Esophagus muscularis mucosa (tissue), 4 donors: ENCODE data around the gene SLCO1A2.

Source experiments
- EP300 ChIP-seq: sonication (generic); formaldehyde crosslinking; IDR thresholded peaks from one replicate; pipeline ENCODE4 v1.6.1; 2017; ENCODE audit warnings: antibody characterized with exemption
- POLR2A ChIP-seq: fragments of 450-650 bp; IDR thresholded peaks from one replicate; pipeline ENCODE4 v1.6.1; 2017; ENCODE audit warnings: antibody characterized with exemption, moderate library complexity, mild to moderate bottlenecking, low read depth
- POLR2AphosphoS5 ChIP-seq, 2 donors: sonication (generic); formaldehyde crosslinking; IDR thresholded peaks; one replicate each; pipeline ENCODE4 v1.6.1; 2017; ENCODE audit warnings: antibody characterized with exemption in 2 of 2
- TF ChIP-seq, protein P1 (sequence below), 3 experiments: fragments of 200-600 bp in 2 of 3; fragments of 450-650 bp in 1 of 3; sonication (generic) in 2 of 3; IDR thresholded peaks; one replicate each; pipeline ENCODE4 v1.5.1; 2017 to 2019; ENCODE audit warnings: antibody characterized with exemption in 3 of 3, mild to moderate bottlenecking in 2 of 3, moderate library complexity in 1 of 3

DNA sequence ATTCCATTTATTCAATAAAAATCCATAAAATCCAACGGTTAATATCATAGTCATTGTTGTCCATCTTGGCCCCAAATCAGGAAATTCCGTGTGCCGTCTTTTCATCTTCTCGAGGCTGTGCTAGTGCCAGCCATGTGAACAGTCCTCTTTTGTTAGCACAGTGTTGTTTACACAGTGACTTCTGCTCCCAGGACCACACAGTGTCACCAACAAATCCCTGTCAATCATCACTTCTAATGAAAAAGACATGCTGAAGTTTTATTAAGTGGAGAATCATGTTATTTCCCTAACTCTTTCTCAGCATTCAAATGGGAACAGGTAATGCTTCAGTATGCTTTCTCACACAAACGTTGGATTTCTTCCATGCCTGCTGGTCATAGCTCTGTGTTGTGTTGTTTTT is 1.9 kb upstream of the SLCO1A2 start:
- TF ChIP-seq, protein P1, sequence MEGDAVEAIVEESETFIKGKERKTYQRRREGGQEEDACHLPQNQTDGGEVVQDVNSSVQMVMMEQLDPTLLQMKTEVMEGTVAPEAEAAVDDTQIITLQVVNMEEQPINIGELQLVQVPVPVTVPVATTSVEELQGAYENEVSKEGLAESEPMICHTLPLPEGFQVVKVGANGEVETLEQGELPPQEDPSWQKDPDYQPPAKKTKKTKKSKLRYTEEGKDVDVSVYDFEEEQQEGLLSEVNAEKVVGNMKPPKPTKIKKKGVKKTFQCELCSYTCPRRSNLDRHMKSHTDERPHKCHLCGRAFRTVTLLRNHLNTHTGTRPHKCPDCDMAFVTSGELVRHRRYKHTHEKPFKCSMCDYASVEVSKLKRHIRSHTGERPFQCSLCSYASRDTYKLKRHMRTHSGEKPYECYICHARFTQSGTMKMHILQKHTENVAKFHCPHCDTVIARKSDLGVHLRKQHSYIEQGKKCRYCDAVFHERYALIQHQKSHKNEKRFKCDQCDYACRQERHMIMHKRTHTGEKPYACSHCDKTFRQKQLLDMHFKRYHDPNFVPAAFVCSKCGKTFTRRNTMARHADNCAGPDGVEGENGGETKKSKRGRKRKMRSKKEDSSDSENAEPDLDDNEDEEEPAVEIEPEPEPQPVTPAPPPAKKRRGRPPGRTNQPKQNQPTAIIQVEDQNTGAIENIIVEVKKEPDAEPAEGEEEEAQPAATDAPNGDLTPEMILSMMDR (IDR thresholded peaks at IDR 0.05) = no peak
- TF ChIP-seq POLR2AphosphoS5 (IDR thresholded peaks at IDR 0.05) (no peak), EP300 (no peak), POLR2A (no peak)
